ENCODE measurements around the gene ERVH48-1.
"Not testable (repeated sequence)": the region's sequence is repeated elsewhere in the genome, so short reads cannot be mapped to it uniquely, and the experiment has no call there.

Gene ERVH48-1

DNA sequence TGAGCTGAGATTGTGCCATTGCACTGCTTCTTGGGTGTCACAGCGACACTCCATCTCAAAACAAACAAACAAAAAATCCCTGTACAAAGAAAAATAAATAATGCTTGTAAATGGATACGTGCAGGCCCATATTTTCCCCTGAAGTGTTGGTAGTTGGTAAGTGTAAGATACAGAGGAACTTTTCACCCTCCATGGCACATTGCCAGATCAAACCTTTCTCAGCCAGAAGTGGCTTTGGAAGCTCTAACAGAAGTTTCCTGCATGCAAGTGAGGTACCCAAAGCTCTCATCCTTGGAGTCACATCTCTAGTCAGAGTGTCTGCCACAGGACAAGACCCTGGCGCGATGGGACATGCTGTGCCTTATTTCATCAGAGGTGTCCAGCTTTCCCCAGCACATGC is 25.0 kb downstream of the ERVH48-1 start:
- DNase-seq = no peak

GRCh38 chr21:42892931-42893755 is 32.3 kb downstream of the ERVH48-1 start, which contains the start of gene NDUFV3:
TSS of gene NDUFV3 (plus strand) at chr21:42893309. CDS start at chr21:42893334, 25 bp downstream.
- peak; percentile 93 to 95 for DNase-seq

DNA sequence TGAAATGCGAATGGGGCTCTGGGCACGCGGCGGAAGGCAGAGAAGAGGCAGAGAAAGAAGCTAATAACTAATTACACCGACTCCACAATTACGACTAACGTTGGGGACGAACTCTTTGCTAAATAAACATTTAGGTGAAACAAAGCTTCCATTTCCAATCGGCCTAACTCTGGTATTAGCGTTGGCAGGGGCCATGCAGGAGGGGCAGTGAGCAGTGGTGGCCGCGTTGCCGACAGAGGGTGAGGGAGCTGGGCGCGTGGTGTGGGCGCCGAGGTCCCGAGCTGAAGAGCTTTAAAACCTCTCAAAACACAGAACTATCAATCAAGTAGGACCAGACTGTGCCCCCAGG is 32.9 kb downstream of the ERVH48-1 start:
- DNase-seq = no peak

DNA sequence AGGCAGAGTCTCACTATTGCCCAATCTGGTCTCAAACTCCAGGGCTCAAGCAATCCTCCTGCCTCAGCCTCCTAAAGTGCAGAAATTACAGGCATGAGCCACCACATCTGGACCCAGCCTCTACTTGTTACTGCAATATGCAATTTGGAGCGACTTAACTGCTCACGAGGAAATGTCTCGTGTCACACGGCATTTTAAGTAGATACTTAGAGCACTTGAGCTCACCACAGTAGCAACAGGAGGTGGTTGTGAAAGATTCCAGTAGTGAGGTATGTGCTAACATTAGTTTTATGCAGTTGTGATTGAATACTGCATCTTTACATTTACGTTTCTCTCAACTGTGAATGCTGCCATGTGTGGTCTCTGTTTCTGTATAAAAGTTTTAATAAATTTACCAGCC is 38.1 kb downstream of the ERVH48-1 start:
- DNase-seq = no peak

- no peak for DNase-seq
Observed at GRCh38 chr21:42883921-42884320, 41.5 kb downstream of the ERVH48-1 start.

DNA sequence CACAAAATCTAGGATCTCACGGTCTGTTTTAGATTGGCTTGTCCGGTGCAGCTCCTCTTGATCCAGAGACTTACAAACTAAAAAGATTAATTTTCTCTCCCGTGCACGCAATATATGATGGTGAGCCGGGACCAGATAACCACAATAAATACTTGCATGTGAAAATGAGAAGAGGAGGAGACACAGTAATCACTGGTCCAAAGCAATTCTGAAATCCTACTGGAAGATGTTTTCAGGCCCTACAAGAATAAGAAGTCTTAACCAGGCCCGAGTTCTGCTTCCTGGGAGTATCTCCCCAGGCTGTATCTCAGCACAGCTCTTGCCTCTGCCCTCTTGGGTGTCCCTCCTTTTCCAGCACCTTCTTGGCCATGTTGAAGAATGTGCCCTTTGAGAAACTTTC is 45.1 kb downstream of the ERVH48-1 start:
- no peak for DNase-seq

DNA sequence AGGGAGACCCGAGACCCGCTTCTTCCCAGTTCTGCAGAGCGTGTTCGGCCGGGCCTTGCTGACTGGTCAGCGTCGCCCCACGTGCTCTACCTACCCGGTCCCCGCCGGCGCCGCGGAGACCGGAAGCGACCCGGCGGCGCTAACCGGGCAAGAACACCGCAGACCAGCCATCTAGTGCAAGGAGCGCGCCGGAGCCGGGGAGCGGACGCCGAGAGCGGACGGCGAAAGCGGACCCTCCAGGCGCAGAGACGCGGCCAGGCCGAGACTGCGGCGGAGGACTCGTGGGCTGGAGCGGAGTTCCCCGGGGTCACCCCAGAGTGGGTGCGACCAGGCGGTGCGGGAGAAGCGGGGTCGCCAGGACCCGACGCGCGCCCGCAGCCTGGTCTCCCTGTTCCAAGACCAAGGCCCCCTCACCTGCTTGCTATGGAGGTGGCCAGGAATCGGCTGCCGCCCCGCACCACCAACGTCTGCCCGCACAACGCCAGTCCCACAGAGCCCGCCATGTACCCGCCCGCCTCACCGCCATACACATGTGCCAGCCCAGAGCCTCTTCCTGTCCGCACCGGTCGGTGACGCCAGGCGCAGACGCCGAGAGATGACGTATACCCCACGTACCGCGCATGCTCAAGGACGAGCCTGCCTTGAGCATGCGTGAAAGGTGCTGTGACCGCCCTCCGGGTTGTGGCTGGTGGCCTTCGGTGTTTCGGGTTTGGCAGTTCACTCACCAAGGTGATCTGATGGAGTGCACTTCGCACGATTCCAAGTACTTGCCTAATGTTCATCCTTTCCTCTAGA is 46.2 kb downstream of the ERVH48-1 start, which contains the start of gene WDR4:
Gene WDR4, minus strand, starts transcription at position 547 of the 795 bp plus-strand sequence. Its CDS starts 44 bp downstream, at position 503.
- DNase-seq = peak; percentile 78 to 88

DNA sequence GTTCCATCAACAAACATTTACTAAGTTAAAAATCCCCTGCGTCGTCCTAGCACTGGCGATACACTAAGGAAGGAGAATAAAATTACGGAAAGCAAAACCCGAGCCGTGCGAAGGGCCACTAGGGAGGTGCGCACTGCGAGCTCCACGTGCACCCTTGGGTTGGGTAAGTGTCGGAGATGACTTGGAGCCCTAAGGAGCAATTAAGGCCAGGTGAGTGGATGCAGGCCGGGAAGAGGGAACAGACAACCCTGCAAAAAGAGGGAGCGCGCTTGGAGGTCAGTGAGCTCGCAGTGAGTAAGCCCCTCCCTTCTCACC is 46.8 kb downstream of the ERVH48-1 start:
- DNase-seq = peak in 1 of 2 experiments; percentile 59

DNA sequence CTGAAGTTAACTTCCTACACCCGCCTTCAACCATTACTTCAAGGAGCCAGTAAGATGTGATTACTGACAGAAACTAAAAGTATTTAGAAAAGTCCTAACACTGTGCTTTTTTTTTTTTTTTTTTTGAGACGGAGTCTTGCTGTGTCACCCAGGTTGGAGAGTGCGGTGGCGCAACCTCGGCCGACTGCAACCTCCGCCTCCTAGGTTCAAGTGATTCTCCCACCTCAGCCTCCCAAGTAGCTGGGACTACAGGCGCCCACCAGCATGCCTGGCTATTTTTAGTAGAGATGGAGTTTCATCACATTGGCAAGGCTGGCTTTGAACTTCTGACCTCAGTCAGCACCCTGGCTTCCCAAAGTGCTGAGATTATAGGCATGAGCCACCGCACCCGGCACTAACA is 49.6 kb downstream of the ERVH48-1 start:
- DNase-seq = not testable (repeated sequence)

- no peak for DNase-seq
Observed at GRCh38 chr21:42873096-42873495, 52.3 kb downstream of the ERVH48-1 start.

DNA sequence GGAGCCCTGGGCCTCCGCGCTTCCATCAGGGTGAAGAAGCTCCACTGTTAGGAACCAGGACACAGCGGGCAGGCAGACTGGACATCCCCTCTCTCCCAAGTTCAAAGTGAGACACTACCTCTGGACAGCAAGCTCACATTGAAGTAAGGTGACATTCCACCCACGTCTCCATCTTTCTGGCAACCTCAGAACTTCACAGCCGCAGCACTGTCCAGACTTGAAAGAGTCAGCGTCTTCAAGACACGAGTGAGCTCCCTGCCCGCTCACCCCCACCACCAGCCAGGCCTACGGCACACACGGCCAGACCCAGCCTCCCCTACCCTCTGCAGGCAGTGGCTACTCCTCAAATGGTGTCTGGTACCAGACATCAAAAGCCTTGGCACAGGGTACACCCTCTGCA is 57.2 kb downstream of the ERVH48-1 start:
- no peak for DNase-seq
